Measurements from ENCODE around the gene NELL1. TPM values are rescaled to one million over a fixed set of nuclear protein-coding genes. Genes with fewer than 3 reads are reported as not detected.

NELL1 gene
- total and polyA plus RNA-seq, 2 experiments from 2014 or later = 1.6 TPM; not detected in 1

DNA sequence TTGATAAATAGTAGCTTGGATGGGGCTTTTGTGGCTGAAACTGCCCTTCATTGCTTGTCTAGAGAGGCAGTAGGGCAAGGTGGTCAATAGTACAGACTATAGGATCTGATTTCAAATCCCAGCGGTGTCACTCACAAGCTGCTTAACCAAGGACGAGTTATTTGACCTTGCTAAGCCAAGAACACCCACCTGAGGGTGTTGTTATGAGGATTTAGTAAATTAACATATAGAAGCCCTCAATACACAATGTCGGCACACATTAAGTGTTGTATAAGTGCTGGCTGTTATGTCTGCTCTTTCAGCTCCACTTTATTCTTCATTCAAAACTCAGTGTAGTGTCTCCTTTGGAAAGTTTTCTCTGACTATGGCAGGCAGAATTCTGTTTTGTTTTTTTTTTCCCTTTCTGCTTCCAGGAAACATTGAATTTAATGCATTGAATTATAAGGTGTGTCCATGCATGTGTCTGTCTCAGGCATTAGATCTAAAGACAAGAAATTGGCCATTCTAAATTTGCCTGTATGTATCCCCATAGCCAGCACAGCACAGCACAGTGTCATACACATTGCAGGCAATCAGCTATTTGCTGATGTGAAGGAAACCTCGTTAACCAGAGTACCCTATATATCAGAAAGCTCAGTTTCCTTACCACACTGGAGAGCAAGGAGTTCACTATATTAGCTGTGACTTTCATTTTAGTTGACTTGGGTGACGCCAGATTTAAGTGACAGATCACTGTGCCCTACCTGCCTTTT lies 212.1 kb downstream of the NELL1 start:
- Histone ChIP-seq H3K4me3 (peak overlapping the region; percentile 15; the same call in 1 of the 2 replicates), H3K27me3 (ENCODE audit: insufficient read depth) (no peaks in the 10 kb centered on the region), H3K9me2 (ENCODE audit: insufficient read depth) (no peaks in the 10 kb centered on the region), H4K20me1 (replicated peaks; ENCODE audit: insufficient read depth) (no peaks in the 10 kb centered on the region), H3F3A (replicated peaks; ENCODE audit: low read depth) (no peaks in the 10 kb centered on the region), H3K79me2 (replicated peaks; ENCODE audit: insufficient read depth) (no peaks in the 10 kb centered on the region), H3K4me2 (peak overlapping the region; percentile 68), H3K36me3 (ENCODE audit: insufficient read depth) (no peaks in the 10 kb centered on the region), H3K27ac (ENCODE audit: low read depth) (no peak overlapping the region), H2AFZ (no peak overlapping the region), H3K4me1 (ENCODE audit: insufficient read depth) (peaks cover 21% of the 10 kb centered on the region)
- Mint-ChIP-seq H3K4me3 (peak overlapping the region; percentile 18; the same call in 1 of the 3 replicates), H3K4me1 (peaks cover 25% of the 10 kb centered on the region), H3K9me3 (no peaks in the 10 kb centered on the region), H3K27me3 (ENCODE audit: insufficient read depth, low read depth, poor library complexity) (peaks cover 4% of the 10 kb centered on the region), H3K36me3 (ENCODE audit: low read depth) (no peaks in the 10 kb centered on the region), H3K27ac (no peak overlapping the region)
- DNase-seq (ENCODE audit: low spot score) (peak; percentile 72), ATAC-seq (peak; percentile 91)
- TF ChIP-seq NANOG (IDR thresholded peaks at IDR 0.05; ENCODE audit: borderline replicate concordance) (peak; percentile 81; the same call in 1 of the 2 replicates), POLR2AphosphoS5 (IDR thresholded peaks at IDR 0.05; ENCODE audit: low read depth) (no peak)

GRCh38 chr11:20887137-20887536 lies 217.8 kb downstream of the NELL1 start:
- no peak overlapping the region for H3K4me3 ChIP-seq
- no peak overlapping the region for H3K4me2 ChIP-seq
- Mint-ChIP-seq H3K4me1 (peaks cover 8% of the 10 kb centered on the region; the same call in 2 of the 3 replicates), H3K27me3 (ENCODE audit: insufficient read depth, low read depth, poor library complexity) (peaks cover 3% of the 10 kb centered on the region), H3K9me3 (no peaks in the 10 kb centered on the region), H3K4me3 (no peak overlapping the region), H3K36me3 (ENCODE audit: low read depth) (no peaks in the 10 kb centered on the region), H3K27ac (no peak overlapping the region)
- peaks cover 6% of the 10 kb centered on the region for H3K4me1 ChIP-seq (ENCODE audit: insufficient read depth)
- ATAC-seq (no peak), DNase-seq (ENCODE audit: low spot score) (no peak)
- no peaks in the 10 kb centered on the region for H3F3A ChIP-seq (replicated peaks; ENCODE audit: low read depth)
- no peaks in the 10 kb centered on the region for H3K79me2 ChIP-seq (replicated peaks; ENCODE audit: insufficient read depth)
- H3K27me3 ChIP-seq (ENCODE audit: insufficient read depth) = no peaks in the 10 kb centered on the region
- H2AFZ ChIP-seq = no peak overlapping the region
- H4K20me1 ChIP-seq (replicated peaks; ENCODE audit: insufficient read depth) = no peaks in the 10 kb centered on the region
- H3K36me3 ChIP-seq (ENCODE audit: insufficient read depth) = no peaks in the 10 kb centered on the region
- no peak overlapping the region for H3K27ac ChIP-seq (ENCODE audit: low read depth)
- no peaks in the 10 kb centered on the region for H3K9me2 ChIP-seq (ENCODE audit: insufficient read depth)
- TF ChIP-seq CTCF (conservative IDR thresholded peaks at IDR 0.05; ENCODE audit: low read depth in 2 of 2) (no peak), NANOG (IDR thresholded peaks at IDR 0.05; ENCODE audit: borderline replicate concordance) (no peak), ZNF462 (CRISPR knock-in tag; IDR thresholded peaks at IDR 0.05) (no peak), REST (IDR thresholded peaks at IDR 0.05; ENCODE audit: unreplicated experiment) (no peak), ETS1 (IDR thresholded peaks at IDR 0.05) (no peak), JUNB (IDR thresholded peaks at IDR 0.05; ENCODE audit: unreplicated experiment) (no peak), EZH2phosphoT487 (IDR thresholded peaks at IDR 0.05; ENCODE audit: unreplicated experiment) (no peak)

Data from GM23338 (cell line).